PC-3 (cell line): ENCODE results near the gene GADD45G. TPM values are rescaled to one million over a fixed set of nuclear protein-coding genes. Genes with fewer than 3 reads are reported as not detected.

Experiments
- ATAC-seq: fragments of 200-7000 bp; cut with Tn5 transposase; 2 replicates; pipeline ENCODE4 v1.9.1; 2020; ENCODE audit warnings: mild to moderate bottlenecking, moderate library complexity
- BruUV-seq: library from RNA; stranded (reverse); fragments of 400-500 nt; replicated peaks from 2 replicates; lab custom pipeline; 2021; lab: Mats Ljungman, UMichigan
- CTCF ChIA-PET: fragments of 300-600 bp; sonication (Branson Sonifier 250); formaldehyde crosslinking; loops from one replicate; lab custom pipeline; 2022; ENCODE audit warnings: antibody characterized with exemption; lab: Charles Lee
- POLR2A ChIA-PET: fragments of 300-600 bp; sonication (Branson Sonifier 250); formaldehyde crosslinking; loops from one replicate; lab custom pipeline; 2022; ENCODE audit warnings: antibody characterized with exemption; ENCODE audit not compliant: unreplicated experiment; lab: Charles Lee
- DNase-seq: peaks from one replicate; pipeline ENCODE4 v3.0.0-alpha.2; 2015
- H2AFZ ChIP-seq: fragments of 300-600 bp; sonication (generic); 2 replicates; pipeline ENCODE4 v1.6.0; 2016; ENCODE audit warnings: antibody characterized with exemption, low read length
- H3F3A ChIP-seq: fragments of 300-600 bp; sonication (generic); one replicate; pipeline ENCODE4 v1.6.0; 2017; ENCODE audit warnings: antibody characterized with exemption, low read length, control low read depth, mild to moderate bottlenecking; ENCODE audit not compliant: unreplicated experiment
- H3K27ac ChIP-seq: fragments of 300-600 bp; sonication (generic); 2 replicates; pipeline ENCODE4 v1.5.1; 2016; ENCODE audit warnings: mild to moderate bottlenecking, low read length
- H3K27me3 ChIP-seq: fragments of 300-600 bp; sonication (generic); 2 replicates; pipeline ENCODE4 v1.6.1; 2016; ENCODE audit warnings: low read length, mixed read lengths
- H3K36me3 ChIP-seq: fragments of 300-600 bp; sonication (generic); 2 replicates; pipeline ENCODE4 v1.6.1; 2016; ENCODE audit warnings: low read depth, mixed run types, low read length, mixed read lengths
- H3K4me1 ChIP-seq: fragments of 300-600 bp; sonication (generic); 2 replicates; pipeline ENCODE4 v1.5.1; 2016; ENCODE audit warnings: low read length; ENCODE audit not compliant: insufficient read depth
- H3K4me2 ChIP-seq: fragments of 300-600 bp; sonication (generic); 2 replicates; pipeline ENCODE4 v1.6.0; 2016; ENCODE audit warnings: low read length
- H3K4me3 ChIP-seq: fragments of 300-600 bp; sonication (generic); 2 replicates; pipeline ENCODE4 v1.5.1; 2016; ENCODE audit warnings: mild to moderate bottlenecking, low read length, mixed read lengths
- H3K79me2 ChIP-seq: fragments of 300-600 bp; sonication (generic); 2 replicates; pipeline ENCODE4 v1.6.1; 2017; ENCODE audit warnings: low read length, mixed read lengths
- H3K9ac ChIP-seq: fragments of 300-600 bp; sonication (generic); 2 replicates; pipeline ENCODE4 v1.6.0; 2016; ENCODE audit warnings: mild to moderate bottlenecking, low read length
- H3K9me2 ChIP-seq: fragments of 300-600 bp; sonication (generic); replicated peaks from 2 replicates; pipeline ENCODE4 v1.6.1; 2016; ENCODE audit warnings: mixed run types, low read length, mixed read lengths
- H3K9me3 ChIP-seq: fragments of 300-600 bp; sonication (generic); 2 replicates; pipeline ENCODE4 v1.6.1; 2016; ENCODE audit warnings: low read length, mixed read lengths
- H4K20me1 ChIP-seq: fragments of 300-600 bp; sonication (generic); 2 replicates; pipeline ENCODE4 v1.6.1; 2016; ENCODE audit warnings: low read length, mixed read lengths
- CTCF ChIP-seq: fragments of 300-600 bp; sonication (generic); conservative IDR thresholded peaks from 2 replicates; pipeline ENCODE4 v1.5.1; 2017; ENCODE audit warnings: antibody characterized with exemption, low read depth, mild to moderate bottlenecking, low read length
- EZH2 ChIP-seq: fragments of 300-600 bp; sonication (generic); IDR thresholded peaks from one replicate; pipeline ENCODE4 v1.6.1; 2017; ENCODE audit warnings: antibody characterized with exemption, mild to moderate bottlenecking, low read length; ENCODE audit not compliant: unreplicated experiment
- EZH2phosphoT487 ChIP-seq: fragments of 300-600 bp; sonication (generic); IDR thresholded peaks from 2 replicates; pipeline ENCODE4 v1.6.1; 2018; ENCODE audit warnings: mild to moderate bottlenecking, antibody characterized with exemption, low read length, borderline replicate concordance
- intact Hi-C: fragments of 100-400 bp; cut with micrococcal nuclease; formaldehyde crosslinking; loops from 2 replicates; pipeline ENCODE4 v1.9.0; 2023
- total RNA-seq: library from RNA; depleted of rRNA; stranded (reverse); fragments of >200 nt; gene quantifications from 2 replicates; pipeline ENCODE4 v1.2.3, GENCODE V29; 2014

GADD45G gene
- total RNA-seq, 1 experiment from 2014 or later = 2.1 TPM

- Histone ChIP-seq H3K4me3 (no peak overlapping the region), H3K27ac (no peak overlapping the region), H3K9me2 (no peaks in the 10 kb centered on the region), H3K27me3 (peaks cover 15% of the 10 kb centered on the region), H2AFZ (no peak overlapping the region), H3F3A (no peaks in the 10 kb centered on the region), H3K79me2 (no peaks in the 10 kb centered on the region), H3K9ac (no peak overlapping the region), H4K20me1 (no peaks in the 10 kb centered on the region), H3K36me3 (no peaks in the 10 kb centered on the region), H3K4me2 (no peak overlapping the region), H3K9me3 (no peaks in the 10 kb centered on the region), H3K4me1 (no peaks in the 10 kb centered on the region)
- ChIA-PET POLR2A (no interaction called here), CTCF (no interaction called here)
- intact Hi-C loops = no loop called here
- no TSS peak for BruUV-seq
- no peak for ATAC-seq
- DNase-seq = no peak
- TF ChIP-seq CTCF (no peak), EZH2 (no peak), EZH2phosphoT487 (no peak)
Measured at GRCh38 chr9:89592213-89592815, 12.5 kb upstream of the GADD45G start.

GRCh38 chr9:89592963-89593726, 11.7 kb upstream of the GADD45G start:
- H3K4me3 ChIP-seq = no peak overlapping the region
- no peak overlapping the region for H3K9ac ChIP-seq
- H3K9me3 ChIP-seq = no peaks in the 10 kb centered on the region
- intact Hi-C loops = no loop called here
- ChIA-PET POLR2A (no interaction called here), CTCF (no interaction called here)
- H3K4me1 ChIP-seq = no peaks in the 10 kb centered on the region
- H4K20me1 ChIP-seq = no peaks in the 10 kb centered on the region
- peak; percentile 29 for ATAC-seq
- no peak overlapping the region for H2AFZ ChIP-seq
- TF ChIP-seq EZH2phosphoT487 (no peak), EZH2 (no peak), CTCF (no peak)
- H3F3A ChIP-seq = no peaks in the 10 kb centered on the region
- no peak overlapping the region for H3K4me2 ChIP-seq
- peak; percentile 32 for DNase-seq
- no peaks in the 10 kb centered on the region for H3K79me2 ChIP-seq
- no peak overlapping the region for H3K27ac ChIP-seq
- H3K27me3 ChIP-seq = peaks cover 15% of the 10 kb centered on the region
- no peaks in the 10 kb centered on the region for H3K36me3 ChIP-seq
- BruUV-seq = no TSS peak
- no peaks in the 10 kb centered on the region for H3K9me2 ChIP-seq
